GM21447 (cell line): ENCODE results near the gene SPDYC.

ENCODE experiments used
- ATAC-seq: cut with Tn5 transposase; IDR thresholded peaks from one replicate; pipeline ENCODE4 v1.9.1; 2021; ENCODE audit not compliant: unreplicated experiment

Gene SPDYC

GRCh38 chr11:65204646-65205601 lies 34.9 kb downstream of the SPDYC start:
- ATAC-seq = no peak

- ATAC-seq = no peak
Observed at GRCh38 chr11:65205602-65205967, 35.6 kb downstream of the SPDYC start.

- no peak for ATAC-seq
Observed at GRCh38 chr11:65206441-65206841, 36.4 kb downstream of the SPDYC start.

GRCh38 chr11:65206901-65207300 lies 36.9 kb downstream of the SPDYC start:
- no peak for ATAC-seq

- no peak for ATAC-seq
Observed at GRCh38 chr11:65207918-65208784, 38.1 kb downstream of the SPDYC start.

- ATAC-seq = no peak
Observed at GRCh38 chr11:65208785-65209710, 39.0 kb downstream of the SPDYC start.

GRCh38 chr11:65209711-65210360 lies 39.8 kb downstream of the SPDYC start:
- ATAC-seq = no peak

- ATAC-seq = no peak
Observed at GRCh38 chr11:65210361-65210731, 40.3 kb downstream of the SPDYC start.

- no peak for ATAC-seq
Observed at GRCh38 chr11:65210748-65211147, 40.7 kb downstream of the SPDYC start.

GRCh38 chr11:65211293-65212105 lies 41.5 kb downstream of the SPDYC start:
- no peak for ATAC-seq

GRCh38 chr11:65212226-65212801 lies 42.3 kb downstream of the SPDYC start:
- ATAC-seq = no peak

GRCh38 chr11:65213322-65214211 lies 43.5 kb downstream of the SPDYC start:
- no peak for ATAC-seq

GRCh38 chr11:65214212-65214845 lies 44.3 kb downstream of the SPDYC start:
- no peak for ATAC-seq

GRCh38 chr11:65215441-65216076 lies 45.5 kb downstream of the SPDYC start:
- no peak for ATAC-seq

GRCh38 chr11:65216830-65217229 lies 46.8 kb downstream of the SPDYC start:
- ATAC-seq = no peak

GRCh38 chr11:65217441-65218423 lies 47.7 kb downstream of the SPDYC start:
- ATAC-seq = no peak
